OCI-LY7 (cell line): ENCODE measurements around the gene DGKE. TPM values are rescaled to one million over a fixed set of nuclear protein-coding genes. Genes with fewer than 3 reads are reported as not detected.

ENCODE experiments used
- BruUV-seq: library from RNA; stranded (reverse); fragments of 400-500 nt; replicated peaks from 2 replicates; lab custom pipeline; 2021; lab: Mats Ljungman, UMichigan
- CTCF ChIA-PET: fragments of 300-600 bp; sonication (Branson Sonifier 250); formaldehyde crosslinking; loops from one replicate; lab custom pipeline; 2022; ENCODE audit warnings: antibody characterized with exemption; ENCODE audit not compliant: unreplicated experiment; lab: Charles Lee
- POLR2A ChIA-PET: fragments of 300-600 bp; sonication (Branson Sonifier 250); formaldehyde crosslinking; loops from one replicate; lab custom pipeline; 2022; ENCODE audit warnings: antibody characterized with exemption; lab: Charles Lee
- DNase-seq: peaks from one replicate; pipeline ENCODE4 v3.0.0-alpha.2; 2015; ENCODE audit warnings: low spot score
- H2AFZ ChIP-seq: fragments of 200-600 bp; sonication (generic), shearing (Covaris generic); 2 replicates; pipeline ENCODE4 v1.6.1; 2014; ENCODE audit warnings: mild to moderate bottlenecking, antibody characterized with exemption, low read length, moderate library complexity
- H3K27ac ChIP-seq: fragments of 200-600 bp; sonication (generic); 2 replicates; pipeline ENCODE4 v1.5.1; 2014; ENCODE audit warnings: mixed run types, low read depth, mild to moderate bottlenecking, moderate library complexity, low read length, inconsistent platforms; ENCODE audit not compliant: poor library complexity, severe bottlenecking
- H3K36me3 ChIP-seq: fragments of 200-600 bp; sonication (generic); 2 replicates; pipeline ENCODE4 v1.6.1; 2014; ENCODE audit warnings: mild to moderate bottlenecking, antibody characterized with exemption, low read length, moderate library complexity, mixed read lengths; ENCODE audit not compliant: insufficient read depth
- H3K4me1 ChIP-seq: fragments of 200-600 bp; sonication (generic); 2 replicates; pipeline ENCODE4 v1.5.1; 2014; ENCODE audit warnings: mild to moderate bottlenecking, low read length; ENCODE audit not compliant: insufficient read depth, poor library complexity, severe bottlenecking
- H3K4me2 ChIP-seq: fragments of 200-600 bp; sonication (generic); 2 replicates; pipeline ENCODE4 v1.6.1; 2014; ENCODE audit warnings: mild to moderate bottlenecking, low read length
- H3K4me3 ChIP-seq: fragments of 200-600 bp; sonication (generic); 2 replicates; pipeline ENCODE4 v1.5.1; 2014; ENCODE audit warnings: mild to moderate bottlenecking, low read depth, low read length; ENCODE audit not compliant: poor library complexity, severe bottlenecking
- H3K79me2 ChIP-seq: fragments of 200-600 bp; sonication (generic); 2 replicates; pipeline ENCODE4 v1.6.1; 2016; ENCODE audit warnings: low read depth, mild to moderate bottlenecking, low read length, moderate library complexity, mixed read lengths; ENCODE audit not compliant: insufficient read depth
- H3K9me2 ChIP-seq: fragments of 200-600 bp; sonication (generic); 2 replicates; pipeline ENCODE4 v1.6.1; 2016; ENCODE audit warnings: mild to moderate bottlenecking, low read length, mixed read lengths; ENCODE audit not compliant: insufficient read depth
- H3K9me3 ChIP-seq: fragments of 200-600 bp; sonication (generic); 2 replicates; pipeline ENCODE4 v1.6.1; 2014; ENCODE audit warnings: mild to moderate bottlenecking, mixed run types, low read length, mixed read lengths
- H4K20me1 ChIP-seq: fragments of 200-600 bp; sonication (generic); 2 replicates; pipeline ENCODE4 v1.6.1; 2014; ENCODE audit warnings: mild to moderate bottlenecking, antibody characterized with exemption, low read length, moderate library complexity, mixed read lengths; ENCODE audit not compliant: insufficient read depth
- CTCF ChIP-seq: fragments of 200-600 bp; sonication (generic); conservative IDR thresholded peaks from 2 replicates; pipeline ENCODE4 v1.5.1; 2014; ENCODE audit warnings: mild to moderate bottlenecking, antibody characterized with exemption, low read length, moderate library complexity, mixed read lengths
- EZH2phosphoT487 ChIP-seq: fragments of 200-600 bp; sonication (generic); IDR thresholded peaks from 2 replicates; pipeline ENCODE4 v1.6.1; 2018; ENCODE audit warnings: low read depth, borderline replicate concordance, mild to moderate bottlenecking, mixed run types, antibody characterized with exemption, low read length, moderate library complexity, mixed read lengths
- intact Hi-C: fragments of 100-400 bp; cut with micrococcal nuclease; formaldehyde crosslinking; loops from one replicate; pipeline ENCODE4 v1.10.0; 2022; ENCODE audit not compliant: unreplicated experiment
- small RNA-seq: library from RNA; depleted of rRNA; stranded (forward); fragments of <200 nt; gene quantifications from one replicate; pipeline ENCODE3, GENCODE V24; 2014
- total RNA-seq, 2 experiments: library from RNA; depleted of rRNA in 1 of 2; stranded (reverse); fragments of >200 nt in 1 of 2; shearing (Covaris generic) in 1 of 2; gene quantifications; 2 replicates each; pipeline ENCODE4 v1.2.3, GENCODE V29; 2014 to 2022

Gene DGKE
- total RNA-seq, 2 experiments from 2014 or later, result 8.6 to 21.4 TPM

GRCh38 chr17:56917559-56918296 lies 83.8 kb downstream of the DGKE start:
- no TSS peak for BruUV-seq
- TF ChIP-seq EZH2phosphoT487, result no peak
- TF ChIP-seq CTCF, result no peak
- Histone ChIP-seq H3K4me3 (no peak overlapping the region), H4K20me1 (no peaks in the 10 kb centered on the region), H3K27ac (no peak overlapping the region), H2AFZ (no peak overlapping the region), H3K4me2 (no peak overlapping the region), H3K9me3 (peaks cover 6% of the 10 kb centered on the region; the same call in 1 of the 2 replicates), H3K9me2 (no peaks in the 10 kb centered on the region), H3K79me2 (no peaks in the 10 kb centered on the region), H3K4me1 (peaks cover 21% of the 10 kb centered on the region), H3K36me3 (no peaks in the 10 kb centered on the region)
- ChIA-PET POLR2A (no interaction called here), CTCF (no interaction called here)
- DNase-seq, result no peak
- intact Hi-C loops, result no loop called here

GRCh38 chr17:56918916-56919315 lies 85.0 kb downstream of the DGKE start:
- no peak for TF ChIP-seq CTCF
- TF ChIP-seq EZH2phosphoT487, result no peak
- intact Hi-C loops, result no loop called here
- no peak for DNase-seq
- Histone ChIP-seq H3K4me2 (no peak overlapping the region), H2AFZ (no peak overlapping the region), H3K9me3 (peaks cover 8% of the 10 kb centered on the region; the same call in 1 of the 2 replicates), H3K4me3 (no peak overlapping the region), H3K9me2 (no peaks in the 10 kb centered on the region), H3K4me1 (peaks cover 10% of the 10 kb centered on the region), H3K79me2 (no peaks in the 10 kb centered on the region), H3K27ac (no peak overlapping the region), H3K36me3 (no peaks in the 10 kb centered on the region), H4K20me1 (no peaks in the 10 kb centered on the region)
- CTCF ChIA-PET, result no interaction called here
- BruUV-seq, result no TSS peak
- POLR2A ChIA-PET, result interaction anchor here (0.6 kb wide), 1 partner anchor 67 kb away, joined by 3 read pairs; no protein-coding TSS in a partner anchor

Small RNA genes lying within 50 kb of the gene (small RNA-seq; reads per million reads assigned to genes)
- gene AC015912.2, result not detected
- gene RNU6-1158P, result not detected

Other genes starting within 250 kb of the DGKE start
- not detected in 2 replicates for gene NOG, start 240.5 kb upstream of the DGKE start, total RNA-seq (2014; rRNA removed; shearing (Covaris generic))
- not detected in 2 replicates for gene NOG, start 240.5 kb upstream of the DGKE start, total RNA-seq (2022)
- gene C17orf67, start 231 bp upstream of the DGKE start, total RNA-seq (2014; rRNA removed; shearing (Covaris generic)), result 5.2 and 5.8 TPM in 2 replicates
- 5.4 and 6.0 TPM in 2 replicates for gene C17orf67, start 231 bp upstream of the DGKE start, total RNA-seq (2022)
- gene TRIM25, start 79.9 kb downstream of the DGKE start, total RNA-seq (2014; rRNA removed; shearing (Covaris generic)), result 5.0 and 7.8 TPM in 2 replicates
- gene TRIM25, start 79.9 kb downstream of the DGKE start, total RNA-seq (2022), result 14.2 and 18.7 TPM in 2 replicates
- 20.5 and 24.8 TPM in 2 replicates for gene COIL, start 126.9 kb downstream of the DGKE start, total RNA-seq (2014; rRNA removed; shearing (Covaris generic))
- gene COIL, start 126.9 kb downstream of the DGKE start, total RNA-seq (2022), result 20.7 and 22.8 TPM in 2 replicates
- gene SCPEP1, start 144.0 kb downstream of the DGKE start, total RNA-seq (2014; rRNA removed; shearing (Covaris generic)), result 36.5 and 48.2 TPM in 2 replicates
- gene SCPEP1, start 144.0 kb downstream of the DGKE start, total RNA-seq (2022), result 43.0 and 48.8 TPM in 2 replicates